Stimulated activated CD4-positive, alpha-beta T cell treated with anti-CD3 and anti-CD28 coated beads, Interleukin-15, amount 100 ng/mL, for 24 hours (primary cell): ENCODE measurements around the gene IAH1.

Source experiments
- DNase-seq: peaks from one replicate; pipeline ENCODE4 v3.0.0-alpha.2; 2020

The IAH1 gene

GRCh38 chr2:9533663-9534062, 59.3 kb downstream of the IAH1 start:
- no peak for DNase-seq

- no peak for DNase-seq
Measured at GRCh38 chr2:9535177-9535576, 60.8 kb downstream of the IAH1 start.

GRCh38 chr2:9536504-9536903, 62.2 kb downstream of the IAH1 start:
- DNase-seq, result no peak

- no peak for DNase-seq
Measured at GRCh38 chr2:9538000-9538507, 63.7 kb downstream of the IAH1 start.
